ENCODE data around the gene PFKL. TPM values are rescaled to one million over a fixed set of nuclear protein-coding genes. Genes with fewer than 3 reads are reported as not detected.

The PFKL gene
- total and polyA plus RNA-seq, 9 donors, result 51.6 to 84.4 (median 65.3) TPM

GRCh38 chr21:44327603-44327974 is 27.7 kb downstream of the PFKL start:
- Histone ChIP-seq H3K4me1 (ENCODE audit: control insufficient read depth, insufficient read depth, low read length) (no peaks in the 10 kb centered on the region), H3K27ac (ENCODE audit: low read length) (no peak overlapping the region), H3K4me3 (ENCODE audit: low read length) (no peak overlapping the region), H3K27me3 (ENCODE audit: control insufficient read depth, insufficient read depth, low read length) (no peaks in the 10 kb centered on the region), H3K36me3 (ENCODE audit: control insufficient read depth, insufficient read depth, low read length) (peaks cover 73% of the 10 kb centered on the region), H3K9me3 (replicated peaks; ENCODE audit: control insufficient read depth, low read depth, low read length) (no peaks in the 10 kb centered on the region)
- WGBS (ENCODE audit: insufficient coverage), result 88% methylated on average over 11 of the region's 11 CpGs
- DNase-seq, result no peak

GRCh38 chr21:44328242-44328895 is 28.5 kb downstream of the PFKL start:
- Histone ChIP-seq H3K9me3 (replicated peaks; ENCODE audit: control insufficient read depth, low read depth, low read length) (no peaks in the 10 kb centered on the region), H3K27ac (ENCODE audit: low read length) (no peak overlapping the region), H3K4me1 (ENCODE audit: control insufficient read depth, insufficient read depth, low read length) (peaks cover 4% of the 10 kb centered on the region), H3K4me3 (ENCODE audit: low read length) (no peak overlapping the region), H3K27me3 (ENCODE audit: control insufficient read depth, insufficient read depth, low read length) (no peaks in the 10 kb centered on the region), H3K36me3 (ENCODE audit: control insufficient read depth, insufficient read depth, low read length) (peaks cover 72% of the 10 kb centered on the region)
- no peak for DNase-seq
- 82% methylated on average over 23 of the region's 25 CpGs for WGBS (ENCODE audit: insufficient coverage)

DNA sequence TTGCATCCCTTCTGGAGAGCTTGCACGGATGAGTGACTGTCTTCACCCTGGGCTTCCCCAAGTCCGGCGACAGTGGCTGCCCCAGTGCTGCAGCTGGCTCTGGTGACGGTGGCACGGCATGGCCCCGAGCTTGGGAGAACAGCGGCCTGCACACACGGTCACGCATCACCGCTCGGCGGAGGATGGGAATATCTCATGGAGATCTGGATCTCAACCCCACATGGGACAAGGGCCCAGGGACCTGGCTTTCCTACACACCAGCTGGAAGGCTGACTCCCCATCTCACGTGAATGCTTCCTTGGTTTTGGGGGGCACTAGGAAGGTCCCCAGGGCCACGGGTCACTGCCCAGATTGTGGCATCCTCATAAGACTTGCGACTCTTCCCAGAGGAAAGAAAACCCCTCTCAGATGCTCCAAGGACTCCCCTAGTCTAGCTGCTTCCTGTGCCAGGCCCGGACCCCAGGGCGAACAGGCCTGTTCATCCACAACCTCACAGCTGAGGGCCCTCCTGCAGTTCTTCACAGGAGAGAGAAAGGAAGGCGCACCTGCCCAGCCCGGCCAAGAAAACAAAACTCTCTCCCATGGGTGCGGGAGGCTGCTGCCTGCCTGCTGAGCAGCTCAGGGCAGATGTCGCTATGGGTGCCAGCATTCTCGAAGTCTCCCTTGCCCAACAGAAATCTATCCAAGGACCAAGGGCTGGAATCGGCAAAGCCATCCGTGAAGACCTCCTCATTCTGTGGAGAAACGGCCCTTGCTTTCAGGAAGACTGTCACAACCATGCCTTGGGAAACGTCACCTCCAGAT is 29.4 kb downstream of the PFKL start:
- no peaks in the 10 kb centered on the region for H3K9me3 ChIP-seq (replicated peaks; ENCODE audit: control insufficient read depth, low read depth, low read length)
- H3K4me1 ChIP-seq (ENCODE audit: control insufficient read depth, insufficient read depth, low read length), result peaks cover 12% of the 10 kb centered on the region
- no peaks in the 10 kb centered on the region for H3K27me3 ChIP-seq (ENCODE audit: control insufficient read depth, insufficient read depth, low read length)
- WGBS (ENCODE audit: insufficient coverage), result 75% methylated on average over 19 of the region's 26 CpGs
- H3K4me3 ChIP-seq (ENCODE audit: low read length), result no peak overlapping the region
- peaks cover 63% of the 10 kb centered on the region for H3K36me3 ChIP-seq (ENCODE audit: control insufficient read depth, insufficient read depth, low read length)
- H3K27ac ChIP-seq (ENCODE audit: low read length), result no peak overlapping the region
- DNase-seq, result no peak

GRCh38 chr21:44329971-44330681 is 30.3 kb downstream of the PFKL start:
- H3K9me3 ChIP-seq (replicated peaks; ENCODE audit: control insufficient read depth, low read depth, low read length), result no peaks in the 10 kb centered on the region
- peaks cover 60% of the 10 kb centered on the region for H3K36me3 ChIP-seq (ENCODE audit: control insufficient read depth, insufficient read depth, low read length)
- no peak overlapping the region for H3K4me3 ChIP-seq (ENCODE audit: low read length)
- DNase-seq, result no peak
- H3K27ac ChIP-seq (ENCODE audit: low read length), result no peak overlapping the region
- peaks cover 12% of the 10 kb centered on the region for H3K4me1 ChIP-seq (ENCODE audit: control insufficient read depth, insufficient read depth, low read length)
- WGBS (ENCODE audit: insufficient coverage), result 83% methylated on average over 39 of the region's 44 CpGs
- no peaks in the 10 kb centered on the region for H3K27me3 ChIP-seq (ENCODE audit: control insufficient read depth, insufficient read depth, low read length)

GRCh38 chr21:44330698-44331097 is 30.8 kb downstream of the PFKL start:
- no peak for DNase-seq
- Histone ChIP-seq H3K4me1 (ENCODE audit: control insufficient read depth, insufficient read depth, low read length) (peaks cover 12% of the 10 kb centered on the region), H3K27me3 (ENCODE audit: control insufficient read depth, insufficient read depth, low read length) (no peaks in the 10 kb centered on the region), H3K4me3 (ENCODE audit: low read length) (no peak overlapping the region), H3K27ac (ENCODE audit: low read length) (no peak overlapping the region), H3K36me3 (ENCODE audit: control insufficient read depth, insufficient read depth, low read length) (peaks cover 58% of the 10 kb centered on the region), H3K9me3 (replicated peaks; ENCODE audit: control insufficient read depth, low read depth, low read length) (no peaks in the 10 kb centered on the region)
- WGBS (ENCODE audit: insufficient coverage), result 87% methylated on average over 15 of the region's 18 CpGs

DNA sequence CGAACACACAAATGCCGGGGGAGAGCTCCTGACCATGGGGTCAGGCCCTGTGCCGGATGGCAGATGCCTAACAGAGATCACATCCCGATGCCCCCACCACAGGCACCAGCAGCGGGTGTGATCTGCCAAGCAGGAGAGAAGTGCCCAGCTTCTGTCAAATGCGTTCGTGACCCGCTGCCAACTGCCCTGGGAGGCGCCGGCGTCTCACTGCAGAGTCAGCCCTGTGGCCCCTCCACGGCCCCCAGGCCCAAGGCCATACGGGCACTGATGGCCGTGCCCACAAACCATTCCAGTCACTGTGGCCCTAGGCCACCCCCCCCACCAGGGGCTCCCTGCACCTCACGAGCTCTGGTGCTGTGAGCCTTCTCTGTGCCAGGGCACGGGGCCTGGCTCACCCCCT is 31.4 kb downstream of the PFKL start:
- Histone ChIP-seq H3K9me3 (replicated peaks; ENCODE audit: control insufficient read depth, low read depth, low read length) (no peaks in the 10 kb centered on the region), H3K36me3 (ENCODE audit: control insufficient read depth, insufficient read depth, low read length) (peaks cover 58% of the 10 kb centered on the region), H3K27me3 (ENCODE audit: control insufficient read depth, insufficient read depth, low read length) (no peaks in the 10 kb centered on the region), H3K4me1 (ENCODE audit: control insufficient read depth, insufficient read depth, low read length) (peaks cover 12% of the 10 kb centered on the region), H3K4me3 (ENCODE audit: low read length) (no peak overlapping the region), H3K27ac (ENCODE audit: low read length) (no peak overlapping the region)
- DNase-seq, result no peak
- WGBS (ENCODE audit: insufficient coverage), result 82% methylated on average over 16 of the region's 16 CpGs

DNA sequence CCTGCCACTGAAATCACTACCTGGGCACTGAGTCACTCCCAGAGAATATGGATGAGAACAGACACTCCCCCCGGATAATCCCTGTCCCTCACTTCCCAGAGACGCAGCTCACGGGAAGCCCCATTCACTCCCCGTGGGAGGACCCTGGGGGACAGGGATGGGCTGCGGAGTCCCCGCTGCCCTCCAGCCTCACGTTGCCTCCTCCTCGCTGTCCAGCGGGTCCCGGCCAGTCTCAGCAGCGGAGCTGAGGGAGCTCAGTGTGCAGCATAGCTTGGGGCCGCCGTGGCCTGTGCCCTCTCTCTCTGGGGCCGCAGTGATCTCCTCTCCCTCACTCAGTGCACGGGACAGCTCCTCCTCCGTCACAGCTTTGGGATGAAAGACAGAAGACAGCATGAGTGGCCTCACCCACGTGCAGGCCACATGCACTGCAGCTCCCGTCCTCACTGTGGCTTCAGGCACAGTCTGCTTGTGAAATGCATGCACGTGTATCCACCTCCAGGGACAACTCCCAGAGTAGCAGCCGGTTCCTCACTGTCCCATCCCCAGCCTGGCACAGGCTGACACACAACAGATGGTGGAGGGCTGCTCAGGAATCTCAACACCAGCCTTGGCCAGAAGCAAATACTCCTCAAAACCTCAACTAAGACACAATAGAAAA is 31.9 kb downstream of the PFKL start:
- no peak for DNase-seq

DNA sequence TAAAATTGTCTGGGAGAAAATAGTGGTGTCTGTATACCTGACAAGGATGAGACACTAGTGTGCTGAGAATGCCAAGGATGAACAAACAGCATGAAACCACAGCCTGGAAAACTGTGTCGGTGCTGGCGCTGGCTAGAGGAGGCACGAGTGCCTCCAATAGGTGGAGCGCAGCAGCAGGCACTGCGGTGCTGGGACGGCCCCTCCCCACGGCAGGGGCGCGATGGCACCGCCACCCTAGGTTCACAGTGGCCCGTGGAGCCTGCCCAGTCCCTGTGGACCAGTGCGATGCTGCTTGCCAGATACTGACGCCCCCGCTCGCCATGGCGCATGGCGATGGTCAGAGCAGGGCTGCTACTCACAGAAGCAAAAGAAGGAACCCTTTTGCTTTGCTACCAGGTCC is 32.5 kb downstream of the PFKL start:
- DNase-seq, result no peak
- Histone ChIP-seq H3K4me3 (ENCODE audit: low read length) (no peak overlapping the region), H3K9me3 (replicated peaks; ENCODE audit: control insufficient read depth, low read depth, low read length) (no peaks in the 10 kb centered on the region), H3K27me3 (ENCODE audit: control insufficient read depth, insufficient read depth, low read length) (no peaks in the 10 kb centered on the region), H3K4me1 (ENCODE audit: control insufficient read depth, insufficient read depth, low read length) (peaks cover 12% of the 10 kb centered on the region), H3K36me3 (ENCODE audit: control insufficient read depth, insufficient read depth, low read length) (peaks cover 61% of the 10 kb centered on the region), H3K27ac (ENCODE audit: low read length) (no peak overlapping the region)
- WGBS (ENCODE audit: insufficient coverage), result 87% methylated on average over 17 of the region's 17 CpGs

More for the DNA sequence above, 31.9 kb downstream of the PFKL start:
- H3K9me3 ChIP-seq (replicated peaks; ENCODE audit: control insufficient read depth, low read depth, low read length), result no peaks in the 10 kb centered on the region
- H3K36me3 ChIP-seq (ENCODE audit: control insufficient read depth, insufficient read depth, low read length), result peaks cover 61% of the 10 kb centered on the region
- H3K4me1 ChIP-seq (ENCODE audit: control insufficient read depth, insufficient read depth, low read length), result peaks cover 12% of the 10 kb centered on the region
- no peaks in the 10 kb centered on the region for H3K27me3 ChIP-seq (ENCODE audit: control insufficient read depth, insufficient read depth, low read length)
- H3K27ac ChIP-seq (ENCODE audit: low read length), result no peak overlapping the region
- 60% methylated on average over 19 of the region's 20 CpGs for WGBS (ENCODE audit: insufficient coverage)
- H3K4me3 ChIP-seq (ENCODE audit: low read length), result no peak overlapping the region

- H3K27ac ChIP-seq (ENCODE audit: low read length), result no peak overlapping the region
- no peak for DNase-seq
- no peaks in the 10 kb centered on the region for H3K27me3 ChIP-seq (ENCODE audit: control insufficient read depth, insufficient read depth, low read length)
- no peaks in the 10 kb centered on the region for H3K9me3 ChIP-seq (replicated peaks; ENCODE audit: control insufficient read depth, low read depth, low read length)
- peaks cover 55% of the 10 kb centered on the region for H3K36me3 ChIP-seq (ENCODE audit: control insufficient read depth, insufficient read depth, low read length)
- peaks cover 13% of the 10 kb centered on the region for H3K4me1 ChIP-seq (ENCODE audit: control insufficient read depth, insufficient read depth, low read length)
- no peak overlapping the region for H3K4me3 ChIP-seq (ENCODE audit: low read length)
- WGBS (ENCODE audit: insufficient coverage), result 94% methylated on average over 22 of the region's 22 CpGs
Measured at GRCh38 chr21:44332965-44333364, 33.1 kb downstream of the PFKL start.

Data from muscle of leg (tissue), 11 donors.